Measurements from ENCODE around the gene PIK3R3. TPM values are rescaled to one million over a fixed set of nuclear protein-coding genes. Genes with fewer than 3 reads are reported as not detected.

The PIK3R3 gene
- 10 to 100 TPM in 11 of 12 donors, not detected in 1; 13.2 to 19.9 (median 17.4) TPM for polyA plus RNA-seq (ENCODE audit: insufficient read length in 12 of 12)
- long read RNA-seq, donor 1, result 0 reads
- long read RNA-seq, donor 2, full-length matches to known transcripts, result 3 of 3 reads
- long read RNA-seq, donor 2, partial matches to known transcripts, result 0 of 3 reads
- long read RNA-seq, donor 2, other reads (novel, unspliced or antisense), result 0 of 3 reads
- long read RNA-seq, donor 3, partial matches to known transcripts, result 0 of 1 reads
- long read RNA-seq, donor 3, other reads (novel, unspliced or antisense), result 0 of 1 reads
- long read RNA-seq, donor 4, full-length matches to known transcripts, result 1 of 1 reads
- long read RNA-seq, donor 4, partial matches to known transcripts, result 0 of 1 reads
- long read RNA-seq, donor 4, other reads (novel, unspliced or antisense), result 0 of 1 reads
- long read RNA-seq, donor 5, full-length matches to known transcripts, result 6 of 6 reads
- long read RNA-seq, donor 5, partial matches to known transcripts, result 0 of 6 reads
- long read RNA-seq, donor 5, other reads (novel, unspliced or antisense), result 0 of 6 reads
- long read RNA-seq, donor 6, result 0 reads
- long read RNA-seq, donor 7, full-length matches to known transcripts, result 1 of 1 reads
- long read RNA-seq, donor 7, partial matches to known transcripts, result 0 of 1 reads
- long read RNA-seq, donor 7, other reads (novel, unspliced or antisense), result 0 of 1 reads
- long read RNA-seq, donor 8, full-length matches to known transcripts, result 3 of 3 reads
- long read RNA-seq, donor 8, partial matches to known transcripts, result 0 of 3 reads
- long read RNA-seq, donor 8, other reads (novel, unspliced or antisense), result 0 of 3 reads
- long read RNA-seq, donor 9, full-length matches to known transcripts, result 1 of 1 reads
- long read RNA-seq, donor 9, partial matches to known transcripts, result 0 of 1 reads
- long read RNA-seq, donor 9, other reads (novel, unspliced or antisense), result 0 of 1 reads
- long read RNA-seq, donor 10, partial matches to known transcripts, result 0 of 1 reads
- long read RNA-seq, donor 10, other reads (novel, unspliced or antisense), result 0 of 1 reads
- long read RNA-seq, donor 11, full-length matches to known transcripts, result 3 of 3 reads
- long read RNA-seq, donor 11, partial matches to known transcripts, result 0 of 3 reads
- long read RNA-seq, donor 11, other reads (novel, unspliced or antisense), result 0 of 3 reads

GRCh38 chr1:46132529-46133180 lies at the start of gene PIK3R3:
Gene PIK3R3, minus strand, starts transcription at chr1:46132629. Its CDS starts 677 bp downstream, at chr1:46131952.
- DNase-seq, result peak; percentile 99

DNA sequence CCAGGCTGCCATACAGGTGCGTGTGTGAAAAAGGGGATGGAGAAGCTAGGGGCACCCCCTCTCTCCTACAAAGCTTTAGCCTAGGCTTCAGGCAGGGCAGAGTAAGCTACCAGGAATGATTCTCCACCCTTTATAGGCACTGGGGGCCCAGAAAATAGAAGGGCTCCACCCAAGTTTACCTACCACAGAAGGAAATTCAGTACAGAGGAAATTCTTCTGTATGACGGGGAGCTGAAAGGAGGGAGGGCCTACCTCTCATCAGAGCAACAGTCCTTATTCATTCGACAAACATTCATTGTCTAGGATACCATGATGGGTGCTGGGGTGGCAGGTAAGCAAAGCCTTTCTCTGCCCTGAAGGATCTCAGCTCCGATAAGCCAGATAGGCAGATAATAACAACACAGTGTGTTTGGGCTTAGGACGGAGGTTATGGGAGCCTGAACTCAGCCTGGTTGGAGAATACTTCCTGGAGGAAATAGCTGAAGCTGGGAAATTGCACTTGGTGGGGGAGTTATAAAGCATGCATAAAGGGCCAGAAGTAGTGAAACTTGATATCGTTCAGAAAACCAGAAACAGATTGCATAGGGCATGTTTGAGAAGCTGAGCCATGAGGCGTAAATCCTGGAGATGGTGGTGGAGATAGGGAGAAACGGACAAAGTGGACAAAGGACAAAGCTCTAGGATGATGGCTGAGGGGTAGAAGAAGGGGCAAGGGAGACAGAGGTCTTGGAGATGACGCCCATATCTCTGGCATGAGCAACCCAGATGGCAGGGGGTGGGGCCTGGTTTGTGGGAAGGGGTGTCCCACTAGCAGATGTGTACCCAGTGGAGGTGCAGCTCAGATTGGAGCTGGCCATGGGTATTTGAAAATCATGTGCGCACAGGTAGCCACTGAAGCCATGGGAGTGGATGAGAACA lies 49.2 kb upstream of the PIK3R3 start:
- no peak for DNase-seq

DNA sequence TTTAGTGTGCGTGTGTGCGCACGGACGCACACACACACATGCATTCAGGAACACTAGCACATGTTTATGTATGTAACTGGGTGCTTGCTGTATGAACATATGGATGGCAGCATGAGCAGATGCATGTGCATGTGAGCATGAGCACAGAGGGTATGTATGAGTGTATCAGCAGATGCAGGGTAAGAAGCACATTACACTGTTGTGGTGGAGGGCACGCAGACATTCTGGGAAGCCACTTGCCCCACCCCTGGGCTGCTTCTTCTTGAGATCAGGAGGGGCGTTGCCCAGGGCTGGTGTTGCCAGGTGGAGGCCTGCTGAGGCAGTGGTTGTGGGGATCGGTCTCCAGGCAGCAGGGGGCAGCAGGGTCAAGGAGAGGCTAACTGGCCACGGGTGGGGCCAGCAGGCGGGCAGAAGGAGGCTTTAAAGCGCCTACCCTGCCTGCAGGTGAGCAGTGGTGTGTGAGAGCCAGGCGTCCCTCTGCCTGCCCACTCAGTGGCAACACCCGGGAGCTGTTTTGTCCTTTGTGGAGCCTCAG lies 47.7 kb upstream of the PIK3R3 start:
- no peak for DNase-seq

GRCh38 chr1:46179138-46180081 lies 47.0 kb upstream of the PIK3R3 start:
- peak; percentile 87 for DNase-seq

- DNase-seq, result no peak
Observed at GRCh38 chr1:46176211-46176865, 43.9 kb upstream of the PIK3R3 start, which contains the start of gene P3R3URF. Gene P3R3URF, minus strand, starts transcription at chr1:46176488. Its CDS starts 17 bp downstream, at chr1:46176471.

DNA sequence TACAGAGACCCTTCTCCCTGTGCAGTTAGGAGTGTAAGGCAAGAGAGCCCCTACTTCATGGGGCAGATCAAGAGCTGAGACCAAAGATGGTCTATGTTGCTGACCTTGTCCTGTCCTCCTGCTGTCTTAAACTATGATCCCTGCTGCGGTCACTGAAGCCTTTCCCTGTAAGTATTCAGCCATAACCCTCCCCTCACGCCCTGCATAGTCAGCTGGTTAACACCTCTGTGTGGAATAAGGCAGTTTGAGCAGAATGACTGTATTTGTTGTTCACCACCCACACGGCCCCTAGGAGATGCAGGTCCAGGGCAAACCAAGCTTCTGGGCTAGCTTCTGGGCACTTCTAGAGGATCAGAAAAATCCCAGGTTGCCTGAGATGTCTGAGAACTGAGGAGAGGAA lies 42.8 kb upstream of the PIK3R3 start:
- DNase-seq, result no peak

- DNase-seq, result no peak
Observed at GRCh38 chr1:46174448-46175231, 42.2 kb upstream of the PIK3R3 start, which contains the start of gene TSPAN1. Gene TSPAN1, plus strand, starts transcription at chr1:46175087. Its CDS starts 6,021 bp downstream, at chr1:46181108.

GRCh38 chr1:46173361-46173856 lies 41.0 kb upstream of the PIK3R3 start:
- no peak for DNase-seq

- no peak for DNase-seq
Observed at GRCh38 chr1:46172321-46172720, 39.9 kb upstream of the PIK3R3 start.

- DNase-seq, result no peak
Observed at GRCh38 chr1:46171871-46172270, 39.4 kb upstream of the PIK3R3 start.

- no peak for DNase-seq
Observed at GRCh38 chr1:46171351-46171750, 38.9 kb upstream of the PIK3R3 start.

DNA sequence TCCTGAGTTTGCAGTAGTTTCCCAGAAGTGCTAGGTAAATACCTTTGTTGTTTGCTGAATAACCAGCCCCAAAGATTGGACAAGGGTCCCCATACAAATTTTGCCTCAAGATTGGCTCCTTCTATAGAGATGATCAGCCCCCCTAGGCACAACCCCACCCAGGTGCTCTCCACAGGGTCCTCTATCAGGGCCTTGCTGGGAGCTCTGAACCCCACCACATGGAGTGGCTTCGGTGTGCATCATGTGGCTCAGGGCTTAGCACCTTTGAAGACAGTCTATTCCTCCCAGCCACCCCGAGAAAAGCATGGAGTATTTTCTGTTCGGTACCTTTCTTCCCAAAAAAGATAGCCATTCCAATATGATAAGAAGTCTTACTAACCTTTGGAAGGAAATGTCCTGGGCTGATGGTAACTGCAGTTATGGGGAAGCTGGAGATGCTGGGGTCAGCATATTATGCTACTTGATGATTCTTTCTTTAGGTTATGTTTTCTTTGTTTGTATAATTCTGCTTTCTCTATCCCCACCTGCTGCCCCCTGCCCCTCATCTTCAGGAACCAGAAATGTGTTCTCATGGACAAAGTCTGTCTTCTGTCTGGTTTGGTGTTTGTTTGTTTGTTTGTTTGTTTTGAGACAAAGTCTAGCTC lies 37.5 kb upstream of the PIK3R3 start:
- no peak for DNase-seq

DNA sequence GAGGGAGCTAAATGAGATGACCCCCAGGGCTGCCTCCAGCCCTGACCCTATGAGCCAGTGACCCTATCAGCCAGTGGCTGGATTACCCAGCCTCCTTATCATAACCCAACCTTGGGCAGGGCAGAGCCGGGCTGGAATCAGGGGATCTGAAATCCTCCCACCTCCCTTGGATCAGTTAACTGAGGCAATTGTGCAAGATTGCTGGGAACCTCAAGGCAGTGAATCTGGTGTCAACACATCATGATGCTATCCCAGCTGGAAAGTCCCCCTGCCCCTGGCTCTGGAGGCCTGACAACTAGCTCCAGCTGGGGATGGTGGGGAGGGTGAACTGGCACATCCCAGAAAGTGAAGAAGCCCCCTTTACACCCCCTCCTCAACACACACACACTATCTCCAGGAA lies 36.0 kb upstream of the PIK3R3 start:
- no peak for DNase-seq

DNA sequence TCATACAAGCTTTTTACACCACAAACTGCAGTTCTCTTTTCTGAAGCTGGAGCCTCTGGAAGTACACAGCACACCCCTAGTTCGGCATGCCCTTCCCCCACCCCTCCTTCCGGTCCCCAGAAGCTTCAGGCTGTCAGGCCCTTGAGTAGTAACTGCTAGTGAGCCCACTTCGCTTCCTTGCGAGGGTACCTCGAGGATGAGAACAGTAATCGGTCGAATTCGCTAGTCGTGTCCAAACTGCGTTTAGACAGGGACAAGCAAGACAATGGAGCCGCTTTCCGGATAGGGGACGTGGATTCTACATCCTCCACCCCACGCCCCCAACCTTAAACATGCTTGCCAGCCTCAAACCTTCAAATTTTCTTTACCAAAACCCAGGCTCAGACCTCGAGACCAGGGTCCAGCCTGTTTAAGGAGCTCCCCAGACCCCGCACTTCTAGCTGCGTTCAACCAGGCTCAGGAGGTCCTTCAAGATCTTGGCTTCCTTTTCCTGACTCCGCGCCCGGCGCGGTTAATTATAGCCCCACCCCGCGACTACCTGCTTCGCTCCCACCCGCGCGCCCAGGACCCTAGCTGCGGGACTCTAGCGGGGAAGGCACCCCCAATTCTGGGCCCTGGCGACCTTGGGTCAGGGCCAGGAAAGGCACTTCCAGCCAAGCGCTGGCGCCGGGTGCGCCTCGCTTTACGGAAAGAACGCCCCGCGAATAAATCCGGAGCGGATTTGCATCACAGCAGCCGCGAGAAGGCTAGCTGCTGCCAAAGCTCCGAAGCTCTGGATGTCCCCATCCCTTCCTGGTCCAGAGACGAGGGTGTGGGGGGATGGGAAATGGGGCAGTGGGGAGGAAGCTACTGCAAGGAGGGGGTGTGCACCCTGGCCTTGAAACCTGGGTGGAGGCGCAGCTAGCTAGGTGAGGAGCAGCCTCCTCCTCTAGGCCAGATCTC lies 34.4 kb upstream of the PIK3R3 start:
- peak; percentile 38 for DNase-seq

DNA sequence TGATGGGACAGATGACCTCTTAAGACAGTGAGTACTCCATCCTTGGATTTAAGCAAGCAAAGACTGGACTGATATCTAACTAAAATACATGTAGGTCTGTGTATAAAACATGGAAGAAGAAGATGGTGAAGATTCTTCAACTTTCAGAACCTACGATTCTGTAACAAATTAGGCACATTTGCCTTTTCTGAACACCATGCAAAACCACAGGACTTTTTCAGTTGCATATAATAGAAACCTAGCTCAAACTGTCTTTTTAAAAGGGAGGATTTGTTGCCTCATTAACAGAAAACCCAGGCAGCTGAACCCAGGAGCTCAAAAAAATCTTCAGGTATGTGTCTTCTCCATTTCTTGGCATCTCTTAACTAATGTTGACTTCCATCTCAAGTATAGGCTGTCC lies 27.8 kb upstream of the PIK3R3 start:
- no peak for DNase-seq
